H9 (cell line): Measurements from ENCODE around the gene RSAD2. TPM values are rescaled to one million over a fixed set of nuclear protein-coding genes. Genes with fewer than 3 reads are reported as not detected.

Experiments used
- DNase-seq: peaks from one replicate; pipeline ENCODE4 v3.0.0-alpha.2; 2017
- H2AFZ ChIP-seq: one replicate; pipeline ENCODE4 v1.6.1; 2013; ENCODE audit warnings: mild to moderate bottlenecking, low read length, control low read depth, moderate library complexity
- H2AK5ac ChIP-seq: 2 replicates; pipeline ENCODE4 v1.6.1; 2013; ENCODE audit warnings: low read length, control low read depth, mixed read lengths; ENCODE audit not compliant: insufficient read length
- H2BK120ac ChIP-seq: one replicate; pipeline ENCODE4 v1.6.1; 2013; ENCODE audit warnings: low read depth, mild to moderate bottlenecking, low read length, control low read depth, inconsistent platforms; ENCODE audit not compliant: poor library complexity, severe bottlenecking
- H2BK12ac ChIP-seq: 2 replicates; pipeline ENCODE4 v1.6.1; 2013; ENCODE audit warnings: low read length, control low read depth, mixed read lengths, low read depth; ENCODE audit not compliant: insufficient read length
- H2BK15ac ChIP-seq: 2 replicates; pipeline ENCODE4 v1.6.1; 2013; ENCODE audit warnings: low read depth, low read length, control low read depth
- H2BK20ac ChIP-seq: one replicate; pipeline ENCODE4 v1.6.1; 2013; ENCODE audit warnings: low read depth, mild to moderate bottlenecking, low read length, control low read depth, inconsistent platforms; ENCODE audit not compliant: poor library complexity, severe bottlenecking
- H2BK5ac ChIP-seq: 2 replicates; pipeline ENCODE4 v1.6.1; 2013; ENCODE audit warnings: low read length, control low read depth, mixed read lengths; ENCODE audit not compliant: insufficient read length
- H3K14ac ChIP-seq: 2 replicates; pipeline ENCODE4 v1.6.1; 2013; ENCODE audit warnings: low read length, control low read depth; ENCODE audit not compliant: insufficient read depth
- H3K18ac ChIP-seq: 2 replicates; pipeline ENCODE4 v1.6.1; 2013; ENCODE audit warnings: low read depth, mild to moderate bottlenecking, mixed read lengths, low read length, control low read depth; ENCODE audit not compliant: insufficient read length
- H3K23ac ChIP-seq: 2 replicates; pipeline ENCODE4 v1.6.1; 2013; ENCODE audit warnings: low read length, control low read depth, mixed read lengths, low read depth; ENCODE audit not compliant: insufficient read length
- H3K23me2 ChIP-seq: 2 replicates; pipeline ENCODE4 v1.6.1; 2013; ENCODE audit warnings: low read depth, mild to moderate bottlenecking, mixed read lengths, low read length, control low read depth; ENCODE audit not compliant: insufficient read length, poor library complexity, severe bottlenecking
- H3K27ac ChIP-seq: 2 replicates; pipeline ENCODE4 v1.5.1; 2013; ENCODE audit warnings: low read length, control low read depth, mixed read lengths, low read depth; ENCODE audit not compliant: insufficient read length
- H3K27me3 ChIP-seq: 2 replicates; pipeline ENCODE4 v1.6.1; 2013; ENCODE audit warnings: low read length, control low read depth, inconsistent platforms; ENCODE audit not compliant: insufficient read depth
- H3K4ac ChIP-seq: 2 replicates; pipeline ENCODE4 v1.6.1; 2013; ENCODE audit warnings: low read depth, mild to moderate bottlenecking, control low read depth, inconsistent platforms, low read length, moderate library complexity
- H3K4me1 ChIP-seq: 2 replicates; pipeline ENCODE4 v1.6.1; 2013; ENCODE audit warnings: low read length, control low read depth, inconsistent platforms; ENCODE audit not compliant: insufficient read depth
- H3K4me2 ChIP-seq: 2 replicates; pipeline ENCODE4 v1.6.1; 2013; ENCODE audit warnings: low read length, control low read depth, mixed read lengths; ENCODE audit not compliant: insufficient read length, insufficient read depth
- H3K56ac ChIP-seq: 2 replicates; pipeline ENCODE4 v1.6.1; 2013; ENCODE audit warnings: low read depth, mild to moderate bottlenecking, mixed read lengths, low read length, control low read depth; ENCODE audit not compliant: insufficient read length
- H3K79me1 ChIP-seq: 2 replicates; pipeline ENCODE4 v1.6.1; 2013; ENCODE audit warnings: low read depth, mild to moderate bottlenecking, moderate library complexity, low read length, control low read depth, inconsistent platforms; ENCODE audit not compliant: insufficient read depth, poor library complexity, severe bottlenecking
- H3K79me2 ChIP-seq: 2 replicates; pipeline ENCODE4 v1.6.1; 2013; ENCODE audit warnings: low read length, control low read depth, inconsistent platforms; ENCODE audit not compliant: insufficient read depth
- H3K9ac ChIP-seq: 2 replicates; pipeline ENCODE4 v1.6.1; 2013; ENCODE audit warnings: low read length, control low read depth, mixed read lengths; ENCODE audit not compliant: insufficient read length; ENCODE audit errors: extremely low read depth
- H3K9me3 ChIP-seq: one replicate; pipeline ENCODE4 v1.6.1; 2013; ENCODE audit warnings: low read depth, low read length, inconsistent platforms; ENCODE audit not compliant: control insufficient read depth
- H3T11ph ChIP-seq: one replicate; pipeline ENCODE4 v1.6.1; 2013; ENCODE audit warnings: mild to moderate bottlenecking, low read length, control low read depth, inconsistent platforms
- H4K20me1 ChIP-seq: one replicate; pipeline ENCODE4 v1.6.1; 2013; ENCODE audit not compliant: control insufficient read depth, insufficient read length, insufficient read depth
- H4K5ac ChIP-seq: 2 replicates; pipeline ENCODE4 v1.6.1; 2013; ENCODE audit warnings: low read depth, mild to moderate bottlenecking, mixed read lengths, low read length, control low read depth; ENCODE audit not compliant: insufficient read length
- H4K8ac ChIP-seq: replicated peaks from 2 replicates; pipeline ENCODE4 v1.6.1; 2013; ENCODE audit warnings: low read length, control low read depth, mixed read lengths, low read depth; ENCODE audit not compliant: insufficient read length
- H4K91ac ChIP-seq: 2 replicates; pipeline ENCODE4 v1.6.1; 2013; ENCODE audit warnings: low read depth, mild to moderate bottlenecking, moderate library complexity, mixed read lengths, low read length, control low read depth; ENCODE audit not compliant: insufficient read length
- H3K27ac Mint-ChIP-seq, 3 experiments: 2 replicates in 2 of 3; 3 replicates in 1 of 3; pipeline ENCODE4 v1.8.0; 2020 to 2021; ENCODE audit warnings: mixed read lengths in 3 of 3, mild to moderate bottlenecking in 1 of 3, moderate library complexity in 1 of 3
- H3K27me3 Mint-ChIP-seq: 2 replicates; pipeline ENCODE4 v1.8.0; 2021; ENCODE audit warnings: low read depth, mild to moderate bottlenecking, moderate library complexity, mixed read lengths
- H3K36me3 Mint-ChIP-seq, 3 experiments: 2 replicates in 2 of 3; 3 replicates in 1 of 3; pipeline ENCODE4 v1.8.0; 2020 to 2021; ENCODE audit warnings: low read depth in 3 of 3, mixed read lengths in 3 of 3; ENCODE audit not compliant: insufficient read depth in 1 of 3
- H3K4me1 Mint-ChIP-seq, 2 experiments: 2 replicates each; pipeline ENCODE4 v1.8.0; 2020; ENCODE audit warnings: mixed read lengths in 2 of 2
- H3K4me3 Mint-ChIP-seq, 2 experiments: 2 replicates in 1 of 2; 3 replicates in 1 of 2; pipeline ENCODE4 v1.8.0; 2020 to 2021; ENCODE audit warnings: mild to moderate bottlenecking in 2 of 2, mixed read lengths in 2 of 2, moderate library complexity in 1 of 2
- H3K9me3 Mint-ChIP-seq, 2 experiments: 2 replicates in 1 of 2; 3 replicates in 1 of 2; pipeline ENCODE4 v1.8.0; 2020; ENCODE audit warnings: mild to moderate bottlenecking in 2 of 2, mixed read lengths in 2 of 2, moderate library complexity in 1 of 2
- WGBS: extraction: QIAGEN DNeasy Blood & Tissue Kit; methylation state at CpG from one replicate; pipeline ENCODE4 v1.1.7; 2013; ENCODE audit warnings: missing lambda C conversion rate, low lambda C conversion rate, mixed read lengths; ENCODE audit not compliant: insufficient read length; ENCODE audit errors: extremely low coverage; 5-methylcytosine and 5-hydroxymethylcytosine counted together
- total RNA-seq: library from RNA; stranded (reverse); gene quantifications from 2 replicates; pipeline ENCODE4 v1.2.1, GENCODE V29; 2021
- TF ChIP-seq, protein P1 (sequence below): fragments of 200-600 bp; sonication (generic); conservative IDR thresholded peaks from 3 replicates; pipeline ENCODE4 v1.8.0; 2021; ENCODE audit warnings: antibody characterized with exemption, mild to moderate bottlenecking

RSAD2 gene
- total RNA-seq, 1 experiment from 2014 or later, result not detected

- Histone ChIP-seq H3K14ac (no peak overlapping the region), H2BK20ac (no peak overlapping the region), H3K27ac (no peak overlapping the region), H3K9me3 (no peaks in the 10 kb centered on the region), H4K20me1 (no peaks in the 10 kb centered on the region), H2AFZ (no peak overlapping the region), H3K4me2 (no peak overlapping the region), H2AK5ac (no peak overlapping the region), H3K27me3 (no peaks in the 10 kb centered on the region), H3K4ac (no peak overlapping the region), H3K56ac (no peak overlapping the region), H3K9ac (no peak overlapping the region), H3K4me1 (0 out of 2 replicates have a peak, but pooled peaks cover 2% of the 10 kb centered on the region), H3T11ph (no peak overlapping the region), H3K79me2 (no peaks in the 10 kb centered on the region), H4K8ac (no peak overlapping the region), H3K79me1 (no peaks in the 10 kb centered on the region), H3K18ac (no peak overlapping the region), H2BK12ac (no peak overlapping the region), H2BK15ac (no peak overlapping the region), H3K23ac (no peak overlapping the region), H4K91ac (no peak overlapping the region), H4K5ac (no peak overlapping the region), H2BK120ac (no peak overlapping the region), H3K23me2 (no peaks in the 10 kb centered on the region), H2BK5ac (no peak overlapping the region)
- H3K4me3 Mint-ChIP-seq, result no peak overlapping the region
- peaks cover 23 to 29% of the 10 kb centered on the region in 2 experiments for H3K4me1 Mint-ChIP-seq
- TF ChIP-seq, protein P1, sequence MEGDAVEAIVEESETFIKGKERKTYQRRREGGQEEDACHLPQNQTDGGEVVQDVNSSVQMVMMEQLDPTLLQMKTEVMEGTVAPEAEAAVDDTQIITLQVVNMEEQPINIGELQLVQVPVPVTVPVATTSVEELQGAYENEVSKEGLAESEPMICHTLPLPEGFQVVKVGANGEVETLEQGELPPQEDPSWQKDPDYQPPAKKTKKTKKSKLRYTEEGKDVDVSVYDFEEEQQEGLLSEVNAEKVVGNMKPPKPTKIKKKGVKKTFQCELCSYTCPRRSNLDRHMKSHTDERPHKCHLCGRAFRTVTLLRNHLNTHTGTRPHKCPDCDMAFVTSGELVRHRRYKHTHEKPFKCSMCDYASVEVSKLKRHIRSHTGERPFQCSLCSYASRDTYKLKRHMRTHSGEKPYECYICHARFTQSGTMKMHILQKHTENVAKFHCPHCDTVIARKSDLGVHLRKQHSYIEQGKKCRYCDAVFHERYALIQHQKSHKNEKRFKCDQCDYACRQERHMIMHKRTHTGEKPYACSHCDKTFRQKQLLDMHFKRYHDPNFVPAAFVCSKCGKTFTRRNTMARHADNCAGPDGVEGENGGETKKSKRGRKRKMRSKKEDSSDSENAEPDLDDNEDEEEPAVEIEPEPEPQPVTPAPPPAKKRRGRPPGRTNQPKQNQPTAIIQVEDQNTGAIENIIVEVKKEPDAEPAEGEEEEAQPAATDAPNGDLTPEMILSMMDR, result no peak
- WGBS, result no CpG with 5 or more reads among the region's 3 CpGs
- 0 out of 7 replicates have a peak overlapping the region, but pooled peaks of 1 of the 3 experiments have one; percentile 40 for H3K27ac Mint-ChIP-seq
- peaks cover 0 to 5% (median 5%) of the 10 kb centered on the region in 3 experiments; a peak in 5 of 7 replicates for H3K36me3 Mint-ChIP-seq
- H3K27me3 Mint-ChIP-seq, result no peaks in the 10 kb centered on the region
- no peak for DNase-seq
- H3K9me3 Mint-ChIP-seq, result peaks cover 0 to 5% of the 10 kb centered on the region in 2 experiments; a peak in 1 of 5 replicates
Observed at GRCh38 chr2:6927186-6927585, 49.6 kb downstream of the RSAD2 start.
